Activated naive CD4-positive, alpha-beta T cell treated with anti-CD3 and anti-CD28 coated beads for 36 hours (primary cell): ENCODE measurements around the gene GATA5. TPM values are rescaled to one million over a fixed set of nuclear protein-coding genes. Genes with fewer than 3 reads are reported as not detected.

Source experiments
- CTCF ChIA-PET: fragments of 350-600 bp; sonication (Branson Sonifier 250); formaldehyde crosslinking; loops from one replicate; lab custom pipeline; 2021; ENCODE audit warnings: antibody characterized with exemption; lab: Charles Lee
- DNase-seq: peaks from one replicate; pipeline ENCODE4 v3.0.0-alpha.2; 2020
- H3K27ac Mint-ChIP-seq: one replicate; pipeline ENCODE4 v1.8.0; 2021; ENCODE audit warnings: mild to moderate bottlenecking, mixed read lengths
- H3K27me3 Mint-ChIP-seq: one replicate; pipeline ENCODE4 v1.8.0; 2021; ENCODE audit warnings: low read depth, mixed read lengths
- H3K36me3 Mint-ChIP-seq: one replicate; pipeline ENCODE4 v1.8.0; 2021; ENCODE audit warnings: low read depth, mixed read lengths
- H3K4me1 Mint-ChIP-seq: one replicate; pipeline ENCODE4 v1.8.0; 2021; ENCODE audit warnings: low read depth, mixed read lengths
- H3K4me3 Mint-ChIP-seq: one replicate; pipeline ENCODE4 v1.8.0; 2021; ENCODE audit warnings: mild to moderate bottlenecking, moderate library complexity, mixed read lengths
- H3K9me3 Mint-ChIP-seq: one replicate; pipeline ENCODE4 v1.8.0; 2021; ENCODE audit warnings: mixed read lengths
- intact Hi-C: fragments of 100-400 bp; cut with micrococcal nuclease; formaldehyde crosslinking; loops from one replicate; pipeline ENCODE4 v1.15.1; 2023
- total RNA-seq, 2 experiments: library from RNA; stranded (reverse); gene quantifications; one replicate each; pipeline ENCODE4 v1.2.3, GENCODE V29; 2021

Gene GATA5
- total RNA-seq, 2 experiments from 2014 or later: not detected

GRCh38 chr20:62451970-62452369 lies 23.8 kb downstream of the GATA5 start:
- no peaks in the 10 kb centered on the region for H3K36me3 Mint-ChIP-seq

GRCh38 chr20:62451156-62451767 lies 24.5 kb downstream of the GATA5 start:
- H3K9me3 Mint-ChIP-seq: no peaks in the 10 kb centered on the region

More at GRCh38 chr20:62451970-62452369, 23.8 kb downstream of the GATA5 start:
- peaks cover 9% of the 10 kb centered on the region for H3K27me3 Mint-ChIP-seq
- H3K4me3 Mint-ChIP-seq: no peak overlapping the region
- intact Hi-C loops: no loop called here
- DNase-seq: no peak
- no peaks in the 10 kb centered on the region for H3K9me3 Mint-ChIP-seq
- no peak overlapping the region for H3K27ac Mint-ChIP-seq
- CTCF ChIA-PET: no interaction called here
- H3K4me1 Mint-ChIP-seq: no peaks in the 10 kb centered on the region

GRCh38 chr20:62449951-62450691 lies 25.7 kb downstream of the GATA5 start:
- no peaks in the 10 kb centered on the region for H3K36me3 Mint-ChIP-seq
- CTCF ChIA-PET: no interaction called here
- H3K4me1 Mint-ChIP-seq: no peaks in the 10 kb centered on the region
- no peak for DNase-seq
- intact Hi-C loops: no loop called here
- H3K27me3 Mint-ChIP-seq: peaks cover 11% of the 10 kb centered on the region
- H3K27ac Mint-ChIP-seq: no peak overlapping the region
- H3K4me3 Mint-ChIP-seq: no peak overlapping the region
- no peaks in the 10 kb centered on the region for H3K9me3 Mint-ChIP-seq

More at GRCh38 chr20:62451156-62451767, 24.5 kb downstream of the GATA5 start:
- peaks cover 11% of the 10 kb centered on the region for H3K27me3 Mint-ChIP-seq
- CTCF ChIA-PET: no interaction called here
- H3K36me3 Mint-ChIP-seq: no peaks in the 10 kb centered on the region
- no peak overlapping the region for H3K27ac Mint-ChIP-seq
- H3K4me3 Mint-ChIP-seq: no peak overlapping the region
- no peaks in the 10 kb centered on the region for H3K4me1 Mint-ChIP-seq
- DNase-seq: no peak
- intact Hi-C loops: no loop called here

GRCh38 chr20:62448788-62449187 lies 27.0 kb downstream of the GATA5 start:
- H3K27ac Mint-ChIP-seq: no peak overlapping the region
- intact Hi-C loops: no loop called here
- no peaks in the 10 kb centered on the region for H3K36me3 Mint-ChIP-seq
- H3K9me3 Mint-ChIP-seq: no peaks in the 10 kb centered on the region
- no peak for DNase-seq
- H3K4me1 Mint-ChIP-seq: no peaks in the 10 kb centered on the region
- CTCF ChIA-PET: interaction anchor here (0.7 kb wide), 1 partner anchor 39 kb away, joined by 4 read pairs; no protein-coding TSS in a partner anchor
- peaks cover 11% of the 10 kb centered on the region for H3K27me3 Mint-ChIP-seq
- H3K4me3 Mint-ChIP-seq: no peak overlapping the region

- no peaks in the 10 kb centered on the region for H3K9me3 Mint-ChIP-seq
- H3K4me1 Mint-ChIP-seq: no peaks in the 10 kb centered on the region
- H3K27ac Mint-ChIP-seq: no peak overlapping the region
- CTCF ChIA-PET: interaction anchor here (0.7 kb wide), 1 partner anchor 38 kb away, joined by 4 read pairs; no protein-coding TSS in a partner anchor
- H3K36me3 Mint-ChIP-seq: no peaks in the 10 kb centered on the region
- H3K4me3 Mint-ChIP-seq: no peak overlapping the region
- DNase-seq: no peak
- intact Hi-C loops: no loop called here
- peaks cover 11% of the 10 kb centered on the region for H3K27me3 Mint-ChIP-seq
Observed at GRCh38 chr20:62448038-62448437, 27.8 kb downstream of the GATA5 start.

- Mint-ChIP-seq H3K4me3 (no peak overlapping the region), H3K9me3 (no peaks in the 10 kb centered on the region), H3K27me3 (peaks cover 8% of the 10 kb centered on the region), H3K36me3 (no peaks in the 10 kb centered on the region), H3K4me1 (no peaks in the 10 kb centered on the region), H3K27ac (no peak overlapping the region)
- intact Hi-C loops: no loop called here
- no peak for DNase-seq
- CTCF ChIA-PET: no interaction called here
Observed at GRCh38 chr20:62446888-62447869, 28.6 kb downstream of the GATA5 start.

GRCh38 chr20:62446481-62446880 lies 29.3 kb downstream of the GATA5 start:
- Mint-ChIP-seq H3K9me3 (no peaks in the 10 kb centered on the region), H3K4me3 (no peak overlapping the region), H3K27ac (no peak overlapping the region), H3K4me1 (no peaks in the 10 kb centered on the region), H3K27me3 (peaks cover 8% of the 10 kb centered on the region), H3K36me3 (no peaks in the 10 kb centered on the region)
- no peak for DNase-seq
- intact Hi-C loops: no loop called here
- CTCF ChIA-PET: no interaction called here

- CTCF ChIA-PET: no interaction called here
- Mint-ChIP-seq H3K4me3 (no peak overlapping the region), H3K36me3 (no peaks in the 10 kb centered on the region), H3K27me3 (peaks cover 8% of the 10 kb centered on the region), H3K4me1 (no peaks in the 10 kb centered on the region), H3K9me3 (no peaks in the 10 kb centered on the region), H3K27ac (no peak overlapping the region)
- DNase-seq: no peak
- intact Hi-C loops: no loop called here
Observed at GRCh38 chr20:62445553-62446340, 30.0 kb downstream of the GATA5 start.

GRCh38 chr20:62444286-62444685 lies 31.5 kb downstream of the GATA5 start:
- Mint-ChIP-seq H3K36me3 (no peaks in the 10 kb centered on the region), H3K27ac (no peak overlapping the region), H3K4me1 (no peaks in the 10 kb centered on the region), H3K27me3 (peaks cover 8% of the 10 kb centered on the region), H3K4me3 (no peak overlapping the region), H3K9me3 (no peaks in the 10 kb centered on the region)
- CTCF ChIA-PET: no interaction called here
- no peak for DNase-seq
- intact Hi-C loops: no loop called here

GRCh38 chr20:62441987-62442539 lies 33.7 kb downstream of the GATA5 start:
- intact Hi-C loops: no loop called here
- Mint-ChIP-seq H3K36me3 (no peaks in the 10 kb centered on the region), H3K4me3 (no peak overlapping the region), H3K27ac (no peak overlapping the region), H3K9me3 (no peaks in the 10 kb centered on the region), H3K27me3 (peaks cover 3% of the 10 kb centered on the region), H3K4me1 (no peaks in the 10 kb centered on the region)
- CTCF ChIA-PET: no interaction called here
- DNase-seq: no peak

GRCh38 chr20:62439218-62439617 lies 36.6 kb downstream of the GATA5 start:
- Mint-ChIP-seq H3K4me1 (no peaks in the 10 kb centered on the region), H3K9me3 (no peaks in the 10 kb centered on the region), H3K36me3 (no peaks in the 10 kb centered on the region), H3K27me3 (peaks cover 13% of the 10 kb centered on the region), H3K27ac (no peak overlapping the region), H3K4me3 (no peak overlapping the region)
- no peak for DNase-seq
- CTCF ChIA-PET: no interaction called here
- intact Hi-C loops: no loop called here
